Mesendoderm (in vitro differentiated cells): Measurements from ENCODE around the gene NID1.

Experiments
- DNase-seq: peaks from one replicate; pipeline ENCODE4 v3.0.0; 2013
- H2AK5ac ChIP-seq: 2 replicates; pipeline ENCODE4 v1.6.1; 2013; ENCODE audit warnings: low read length, inconsistent platforms
- H2BK120ac ChIP-seq: 2 replicates; pipeline ENCODE4 v1.6.1; 2013; ENCODE audit warnings: low read depth, mild to moderate bottlenecking, low read length, moderate library complexity, mixed read lengths
- H2BK15ac ChIP-seq: replicated peaks from 2 replicates; pipeline ENCODE4 v1.6.1; 2013; ENCODE audit warnings: low read depth, mild to moderate bottlenecking, moderate library complexity
- H2BK5ac ChIP-seq: 2 replicates; pipeline ENCODE4 v1.6.1; 2013; ENCODE audit warnings: low read length, inconsistent platforms
- H3K18ac ChIP-seq: 2 replicates; pipeline ENCODE4 v1.6.1; 2013; ENCODE audit warnings: mild to moderate bottlenecking, low read length, mixed read lengths
- H3K23ac ChIP-seq: one replicate; pipeline ENCODE4 v1.6.1; 2013; ENCODE audit warnings: low read length
- H3K27ac ChIP-seq: 2 replicates; pipeline ENCODE4 v1.5.1; 2013; ENCODE audit warnings: low read depth, mild to moderate bottlenecking, inconsistent platforms, low read length, moderate library complexity
- H3K27me3 ChIP-seq: 2 replicates; pipeline ENCODE4 v1.6.1; 2013; ENCODE audit warnings: low read length, control low read depth, mild to moderate bottlenecking, inconsistent platforms; ENCODE audit not compliant: insufficient read depth, poor library complexity
- H3K36me3 ChIP-seq: 2 replicates; pipeline ENCODE4 v1.6.1; 2013; ENCODE audit warnings: low read length, inconsistent platforms; ENCODE audit not compliant: control insufficient read depth, insufficient read depth
- H3K4ac ChIP-seq: one replicate; pipeline ENCODE4 v1.6.1; 2013; ENCODE audit warnings: low read depth, mild to moderate bottlenecking, low read length, moderate library complexity
- H3K4me1 ChIP-seq: 2 replicates; pipeline ENCODE4 v1.6.1; 2013; ENCODE audit warnings: low read depth, low read length, inconsistent platforms; ENCODE audit not compliant: control insufficient read depth
- H3K4me2 ChIP-seq: 2 replicates; pipeline ENCODE4 v1.6.1; 2013; ENCODE audit warnings: low read length
- H3K4me3 ChIP-seq: 2 replicates; pipeline ENCODE4 v1.5.1; 2013; ENCODE audit warnings: mild to moderate bottlenecking, low read length
- H3K56ac ChIP-seq: one replicate; pipeline ENCODE4 v1.6.1; 2013; ENCODE audit warnings: low read length
- H3K79me1 ChIP-seq: 2 replicates; pipeline ENCODE4 v1.6.1; 2013; ENCODE audit warnings: low read length, inconsistent platforms
- H3K79me2 ChIP-seq: 2 replicates; pipeline ENCODE4 v1.6.1; 2013; ENCODE audit warnings: mild to moderate bottlenecking, low read length; ENCODE audit not compliant: control insufficient read depth, insufficient read depth
- H3K9ac ChIP-seq: 2 replicates; pipeline ENCODE4 v1.6.1; 2013; ENCODE audit warnings: low read length, inconsistent platforms
- H4K5ac ChIP-seq: one replicate; pipeline ENCODE4 v1.6.1; 2013; ENCODE audit warnings: low read length
- H4K8ac ChIP-seq: one replicate; pipeline ENCODE4 v1.6.1; 2013; ENCODE audit warnings: low read depth, mild to moderate bottlenecking, control low read depth, low read length, moderate library complexity
- WGBS: extraction: QIAGEN DNeasy Blood & Tissue Kit; methylation state at CpG from one replicate; pipeline ENCODE4 v1.1.7; 2013; ENCODE audit warnings: low lambda C conversion rate, missing lambda C conversion rate; ENCODE audit not compliant: insufficient coverage; ENCODE audit errors: extremely low coverage; 5-methylcytosine and 5-hydroxymethylcytosine counted together

NID1 gene

GRCh38 chr1:236102611-236103010, 37.7 kb upstream of the NID1 start:
- Histone ChIP-seq H3K27ac (no peak overlapping the region), H3K18ac (no peak overlapping the region), H3K27me3 (no peaks in the 10 kb centered on the region), H2AK5ac (no peak overlapping the region), H3K4me1 (no peaks in the 10 kb centered on the region), H3K4me2 (no peak overlapping the region), H3K4me3 (no peak overlapping the region), H3K56ac (no peak overlapping the region), H3K23ac (no peak overlapping the region), H2BK5ac (no peak overlapping the region), H3K79me2 (no peaks in the 10 kb centered on the region), H2BK120ac (no peak overlapping the region), H3K79me1 (no peaks in the 10 kb centered on the region), H4K8ac (no peak overlapping the region), H4K5ac (no peak overlapping the region), H3K4ac (no peak overlapping the region), H3K36me3 (no peaks in the 10 kb centered on the region), H2BK15ac (no peak overlapping the region), H3K9ac (no peak overlapping the region)
- no peak for DNase-seq
- no CpG with 5 or more reads among the region's 11 CpGs for WGBS

DNA sequence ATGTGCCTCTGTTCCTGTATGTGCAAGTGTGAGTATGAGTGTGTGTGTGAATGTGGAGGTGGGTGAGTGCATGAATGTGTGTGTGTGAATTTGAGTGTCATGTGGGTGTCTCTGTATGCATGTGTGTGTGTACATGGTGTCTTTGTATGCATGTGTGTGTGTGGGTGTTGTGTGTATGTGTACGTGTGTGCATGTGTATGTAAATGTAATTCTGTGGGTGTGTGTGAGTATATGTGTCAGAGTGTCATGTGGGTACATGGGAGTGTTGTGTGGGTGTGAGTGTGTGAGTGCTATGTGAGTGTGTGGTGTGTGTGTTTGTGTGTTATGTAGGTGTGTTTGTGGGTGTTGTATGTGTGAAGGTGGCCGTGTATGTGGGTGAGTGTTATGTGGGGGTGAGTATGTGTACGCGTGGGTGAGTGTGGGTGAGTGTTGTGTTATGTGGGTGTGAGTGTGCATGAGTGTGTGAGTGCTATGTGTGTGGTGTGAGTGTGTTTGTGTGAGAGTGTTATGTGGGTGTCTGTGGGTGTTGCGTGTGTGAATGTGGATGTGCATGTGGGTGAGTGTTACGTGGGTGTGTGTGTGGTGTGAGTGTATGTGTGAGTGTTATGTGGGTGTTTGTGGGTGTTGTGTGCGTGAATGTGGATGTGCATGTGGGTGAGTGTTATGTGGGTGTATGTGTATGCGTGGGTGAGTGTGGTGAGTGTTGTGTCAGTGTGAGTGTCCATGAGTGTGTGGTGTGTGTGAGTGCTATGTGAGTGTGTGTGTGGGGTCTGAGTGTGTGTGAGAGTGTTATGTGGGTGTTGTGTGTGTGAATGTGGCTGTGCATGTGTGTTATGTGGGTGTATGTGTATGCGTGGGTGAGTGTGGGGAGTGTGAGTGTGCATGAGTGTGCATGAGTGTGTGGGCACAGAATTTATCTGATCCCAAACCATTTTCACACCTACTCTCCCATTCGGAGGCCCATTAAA, 36.6 kb upstream of the NID1 start:
- H4K8ac ChIP-seq, result no peak overlapping the region
- H3K18ac ChIP-seq, result no peak overlapping the region
- no peaks in the 10 kb centered on the region for H3K79me2 ChIP-seq
- H2AK5ac ChIP-seq, result no peak overlapping the region
- 100% methylated on average over 6 of the region's 10 CpGs for WGBS
- no peak overlapping the region for H2BK15ac ChIP-seq
- no peaks in the 10 kb centered on the region for H3K79me1 ChIP-seq
- H3K9ac ChIP-seq, result no peak overlapping the region
- H3K36me3 ChIP-seq, result no peaks in the 10 kb centered on the region
- no peak overlapping the region for H3K4ac ChIP-seq
- no peak overlapping the region for H2BK5ac ChIP-seq
- no peak overlapping the region for H4K5ac ChIP-seq
- no peak overlapping the region for H3K4me2 ChIP-seq
- H3K27ac ChIP-seq, result no peak overlapping the region
- no peaks in the 10 kb centered on the region for H3K27me3 ChIP-seq
- no peak overlapping the region for H2BK120ac ChIP-seq
- H3K23ac ChIP-seq, result no peak overlapping the region
- no peaks in the 10 kb centered on the region for H3K4me1 ChIP-seq
- no peak overlapping the region for H3K4me3 ChIP-seq
- no peak overlapping the region for H3K56ac ChIP-seq
- DNase-seq, result no peak

DNA sequence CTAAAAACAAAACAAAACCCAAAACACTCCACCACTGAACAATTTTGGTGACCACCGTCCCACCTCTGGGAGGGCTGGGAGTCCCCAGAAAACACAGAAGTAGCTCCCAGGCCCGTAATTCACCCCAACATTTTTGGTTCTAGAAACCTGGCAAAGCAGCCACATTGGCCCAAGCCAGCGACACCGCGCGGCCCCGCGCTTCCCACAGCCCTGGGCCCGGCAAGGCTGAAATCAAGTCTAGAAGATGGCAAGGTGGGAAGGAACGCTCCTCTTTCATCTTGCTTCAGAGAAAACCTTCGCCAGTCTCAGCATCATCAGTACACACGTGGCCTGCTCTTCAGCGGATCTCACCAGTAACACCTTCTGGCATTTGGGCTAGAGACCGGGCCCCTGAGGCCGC, 35.9 kb upstream of the NID1 start:
- H3K79me1 ChIP-seq, result no peaks in the 10 kb centered on the region
- H3K27me3 ChIP-seq, result no peaks in the 10 kb centered on the region
- H3K4me3 ChIP-seq, result no peak overlapping the region
- H3K18ac ChIP-seq, result no peak overlapping the region
- no peak overlapping the region for H4K8ac ChIP-seq
- no peak overlapping the region for H3K4me2 ChIP-seq
- DNase-seq, result no peak
- no peak overlapping the region for H3K9ac ChIP-seq
- no peaks in the 10 kb centered on the region for H3K79me2 ChIP-seq
- no peak overlapping the region for H3K56ac ChIP-seq
- no peak overlapping the region for H4K5ac ChIP-seq
- no CpG with 5 or more reads among the region's 15 CpGs for WGBS
- H2BK5ac ChIP-seq, result no peak overlapping the region
- H2BK15ac ChIP-seq, result no peak overlapping the region
- no peak overlapping the region for H2BK120ac ChIP-seq
- no peak overlapping the region for H2AK5ac ChIP-seq
- no peak overlapping the region for H3K23ac ChIP-seq
- no peak overlapping the region for H3K27ac ChIP-seq
- H3K36me3 ChIP-seq, result no peaks in the 10 kb centered on the region
- no peaks in the 10 kb centered on the region for H3K4me1 ChIP-seq
- H3K4ac ChIP-seq, result no peak overlapping the region

DNA sequence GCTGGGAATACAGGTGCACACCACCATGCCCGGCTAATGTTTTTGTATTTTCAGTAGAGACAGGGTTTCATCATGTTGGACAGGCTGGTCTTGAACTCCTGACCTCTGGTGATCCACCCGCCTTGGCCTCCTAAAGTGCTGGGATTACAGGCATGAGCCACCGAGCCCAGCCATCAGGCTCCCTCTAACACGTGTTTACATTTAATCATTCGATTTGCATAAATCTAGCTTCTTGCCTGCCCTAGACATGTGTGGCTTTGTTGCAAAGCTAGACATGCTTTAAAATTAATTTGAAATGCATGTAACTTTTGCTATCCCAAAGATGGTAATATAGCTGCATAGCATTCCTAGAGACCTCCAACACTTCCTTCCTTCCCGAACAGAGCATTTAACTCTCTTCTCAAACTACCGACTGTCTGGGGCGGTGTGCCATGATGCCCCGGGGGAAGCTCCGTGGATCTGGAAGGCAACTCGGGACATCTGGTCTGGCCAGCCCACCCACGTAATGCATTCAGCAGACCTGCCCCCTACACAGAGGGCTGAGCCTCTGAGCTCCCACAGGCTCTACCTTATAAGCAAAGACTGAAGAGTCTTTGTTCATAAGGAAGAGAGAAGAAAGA, 34.6 kb upstream of the NID1 start:
- no peak overlapping the region for H3K4me3 ChIP-seq
- no peak overlapping the region for H3K27ac ChIP-seq
- no peaks in the 10 kb centered on the region for H3K27me3 ChIP-seq
- H3K4me2 ChIP-seq, result no peak overlapping the region
- H4K8ac ChIP-seq, result no peak overlapping the region
- no CpG with 5 or more reads among the region's 12 CpGs for WGBS
- no peaks in the 10 kb centered on the region for H3K79me2 ChIP-seq
- H4K5ac ChIP-seq, result no peak overlapping the region
- H3K79me1 ChIP-seq, result no peaks in the 10 kb centered on the region
- H3K36me3 ChIP-seq, result no peaks in the 10 kb centered on the region
- no peak overlapping the region for H3K9ac ChIP-seq
- H3K23ac ChIP-seq, result no peak overlapping the region
- H2AK5ac ChIP-seq, result no peak overlapping the region
- no peak overlapping the region for H3K18ac ChIP-seq
- no peak overlapping the region for H3K56ac ChIP-seq
- no peak overlapping the region for H2BK15ac ChIP-seq
- no peak overlapping the region for H2BK5ac ChIP-seq
- no peak overlapping the region for H3K4ac ChIP-seq
- no peak for DNase-seq
- H2BK120ac ChIP-seq, result no peak overlapping the region
- H3K4me1 ChIP-seq, result no peaks in the 10 kb centered on the region

- H3K9ac ChIP-seq, result no peak overlapping the region
Observed at GRCh38 chr1:236098267-236098666, 33.4 kb upstream of the NID1 start.

More at GRCh38 chr1:236098267-236098666, 33.4 kb upstream of the NID1 start:
- H3K18ac ChIP-seq, result no peak overlapping the region
- H2BK5ac ChIP-seq, result no peak overlapping the region
- H2BK15ac ChIP-seq, result no peak overlapping the region
- no peak overlapping the region for H3K4me3 ChIP-seq
- no peaks in the 10 kb centered on the region for H3K27me3 ChIP-seq
- H2AK5ac ChIP-seq, result no peak overlapping the region
- H3K27ac ChIP-seq, result no peak overlapping the region
- H3K79me2 ChIP-seq, result no peaks in the 10 kb centered on the region
- DNase-seq, result no peak
- no peak overlapping the region for H4K8ac ChIP-seq
- H3K4ac ChIP-seq, result no peak overlapping the region
- H3K79me1 ChIP-seq, result no peaks in the 10 kb centered on the region
- H3K36me3 ChIP-seq, result no peaks in the 10 kb centered on the region
- H3K23ac ChIP-seq, result no peak overlapping the region
- no CpG with 5 or more reads among the region's 1 CpG for whole genome bisulfite sequencing
- H3K4me2 ChIP-seq, result no peak overlapping the region
- no peak overlapping the region for H3K56ac ChIP-seq
- no peak overlapping the region for H4K5ac ChIP-seq
- no peak overlapping the region for H2BK120ac ChIP-seq
- no peaks in the 10 kb centered on the region for H3K4me1 ChIP-seq
